GM21529 (cell line): ENCODE data around the gene LAMA2.

Experiments used
- ATAC-seq: cut with Tn5 transposase; IDR thresholded peaks from one replicate; pipeline ENCODE4 v1.9.1; 2021; ENCODE audit not compliant: unreplicated experiment

Gene LAMA2

DNA sequence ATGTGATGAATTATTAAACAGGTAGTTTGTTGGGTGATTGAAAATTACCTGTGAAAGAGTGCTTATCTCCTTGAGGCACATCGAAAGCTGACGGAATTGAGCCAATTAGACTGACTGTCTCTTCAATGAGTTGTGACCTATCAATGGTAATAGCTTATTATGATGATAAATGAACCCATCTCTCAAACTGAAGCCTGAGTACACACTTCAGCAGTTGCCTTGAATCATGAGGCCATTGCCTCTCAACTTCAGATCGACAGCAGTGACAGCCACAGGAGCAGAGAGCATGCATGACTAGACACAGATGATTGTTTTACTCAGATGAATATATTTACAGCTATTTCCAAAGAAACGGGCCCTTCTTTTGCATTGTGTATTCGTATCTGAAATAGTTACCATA lies 323.9 kb downstream of the LAMA2 start:
- ATAC-seq, result no peak

DNA sequence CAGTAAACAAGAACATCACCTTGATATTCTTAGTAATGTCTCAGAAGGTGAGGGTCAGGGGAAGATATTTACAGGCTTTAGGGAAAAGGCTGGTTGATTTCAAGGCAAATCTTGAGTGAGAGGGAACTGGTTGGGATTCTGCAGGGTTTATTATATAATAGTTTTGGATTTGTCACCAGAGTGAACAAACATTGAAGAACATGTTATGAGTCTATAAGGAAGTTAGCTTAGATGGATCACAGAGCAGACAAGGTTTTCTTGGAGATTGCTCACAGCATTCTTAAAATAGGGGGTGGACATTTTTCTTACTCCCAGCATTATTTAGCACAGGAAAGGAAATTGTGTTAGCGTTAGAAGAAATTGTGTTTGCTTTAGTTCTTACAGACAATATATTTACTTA lies 324.9 kb downstream of the LAMA2 start:
- ATAC-seq, result no peak

DNA sequence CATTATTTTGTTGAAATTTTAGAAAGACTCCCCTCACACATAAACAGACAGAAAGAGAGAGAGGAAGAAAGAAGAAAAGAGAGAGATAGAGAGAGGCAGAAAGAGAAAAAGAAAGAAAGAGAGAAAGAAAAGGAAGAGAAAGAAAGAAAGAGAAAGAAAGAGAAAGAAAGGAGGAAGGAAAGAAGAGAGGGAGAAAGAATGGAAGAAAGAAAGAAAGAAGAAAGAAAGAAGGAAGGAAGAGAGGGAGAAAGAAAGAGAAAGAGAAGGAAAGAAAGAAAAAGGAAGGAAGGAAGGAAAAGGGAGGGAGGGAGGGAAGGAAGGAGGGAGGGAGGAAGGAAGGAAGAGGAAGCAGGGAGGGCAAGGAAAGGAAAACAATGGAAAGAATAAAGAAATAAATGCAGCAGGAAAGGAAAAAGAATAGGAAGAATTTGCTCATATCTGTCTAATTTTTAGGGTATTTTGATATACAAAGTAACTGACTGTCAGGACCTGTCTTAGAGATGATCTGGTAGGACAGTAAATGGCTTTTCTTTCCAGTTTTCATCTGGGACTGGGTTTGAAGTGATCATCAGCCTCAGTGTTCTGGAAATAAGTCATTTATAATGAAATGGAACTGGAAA lies 325.6 kb downstream of the LAMA2 start:
- ATAC-seq, result no peak

DNA sequence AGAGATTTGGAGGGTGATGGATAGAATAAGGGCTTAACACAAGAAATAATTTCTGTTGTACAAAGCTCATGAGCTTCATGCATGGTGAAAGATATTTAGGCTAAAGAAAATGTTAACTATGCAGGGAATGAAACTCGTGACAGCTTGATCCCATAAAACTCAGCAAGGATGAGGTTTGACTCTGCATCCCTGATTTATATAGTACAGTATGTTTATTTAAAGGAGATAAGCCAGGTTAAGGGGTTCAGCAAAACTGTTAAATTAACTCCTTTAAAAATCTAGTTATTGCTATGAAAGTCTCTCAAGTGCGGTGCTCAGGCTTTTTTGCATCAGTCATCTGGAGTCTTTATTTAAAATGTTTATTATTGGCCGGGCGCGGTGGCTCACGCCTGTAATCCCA lies 326.4 kb downstream of the LAMA2 start:
- ATAC-seq, result no peak

DNA sequence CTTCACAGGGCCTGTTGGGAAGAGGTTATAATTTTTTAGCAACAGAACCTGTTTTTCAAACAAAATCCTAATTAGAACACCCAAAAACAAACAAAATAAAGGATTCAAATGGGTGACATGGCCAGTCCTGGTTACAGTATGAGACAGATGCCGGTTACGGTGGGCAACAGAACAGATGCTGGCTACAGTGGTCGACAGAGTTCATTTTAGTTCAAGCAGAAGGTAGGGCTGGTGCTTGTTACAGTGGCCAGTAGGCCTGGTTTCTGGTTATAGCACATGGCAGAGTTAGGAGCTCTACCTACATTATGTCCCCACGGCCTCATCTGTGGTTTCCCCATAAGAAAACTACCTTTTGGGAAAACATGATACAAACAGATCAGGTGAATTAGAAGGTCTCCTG lies 327.7 kb downstream of the LAMA2 start:
- no peak for ATAC-seq

DNA sequence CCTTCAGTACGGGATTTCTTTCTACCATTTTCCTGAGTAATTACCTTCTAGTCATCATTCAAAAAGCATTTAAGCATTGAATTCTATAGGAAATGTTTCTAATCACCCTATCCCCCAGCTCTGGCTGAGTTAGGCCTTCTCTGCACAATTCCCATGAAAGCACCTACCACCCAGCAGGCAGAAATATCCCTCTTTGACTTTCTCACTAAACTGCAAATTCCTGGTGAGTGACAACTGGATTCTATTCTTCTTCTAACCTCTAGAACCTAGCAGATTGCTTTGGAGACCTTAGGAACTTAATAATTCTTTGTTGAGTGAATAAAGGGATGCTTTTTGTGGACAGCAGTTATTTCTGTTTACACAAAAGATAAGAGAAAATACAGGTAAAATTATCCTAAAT lies 328.7 kb downstream of the LAMA2 start:
- no peak for ATAC-seq

DNA sequence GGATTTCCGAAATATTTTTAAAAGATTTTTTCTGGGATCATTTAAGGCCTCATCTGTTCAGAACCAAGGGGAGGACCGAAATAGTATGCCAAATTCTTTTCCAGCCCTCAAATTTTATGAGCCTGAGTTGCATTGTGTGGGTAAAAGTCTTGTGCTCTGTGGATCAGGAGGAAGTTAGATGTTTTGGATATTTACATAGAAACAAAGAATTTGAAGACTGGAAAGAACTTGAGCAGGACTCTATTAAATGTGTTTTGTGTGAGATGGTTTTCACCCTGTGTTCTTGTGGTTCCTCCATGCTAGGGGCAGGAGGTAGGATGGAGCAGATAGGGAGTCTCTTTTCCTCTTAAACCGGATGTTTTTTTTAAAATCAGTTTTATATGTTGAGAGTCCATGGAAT lies 329.1 kb downstream of the LAMA2 start:
- no peak for ATAC-seq

DNA sequence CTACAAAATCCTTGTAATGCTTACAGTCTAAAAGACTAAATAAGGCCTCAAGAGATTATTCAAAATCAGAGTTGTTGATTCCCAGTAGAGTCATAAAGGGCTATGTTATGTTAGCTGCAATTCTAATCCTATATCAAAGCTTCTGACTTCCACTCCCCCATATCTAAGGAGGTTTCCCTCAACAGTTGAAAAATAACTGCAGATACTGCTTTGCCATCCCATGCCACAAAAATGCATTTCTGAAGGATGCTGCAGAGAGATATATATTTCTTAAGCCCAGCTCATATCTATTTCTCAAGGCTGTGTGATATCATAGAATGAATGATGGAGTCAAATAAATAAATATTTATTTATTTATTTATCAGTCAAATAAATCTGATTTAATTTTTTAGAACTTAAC lies 332.3 kb downstream of the LAMA2 start:
- ATAC-seq, result no peak

DNA sequence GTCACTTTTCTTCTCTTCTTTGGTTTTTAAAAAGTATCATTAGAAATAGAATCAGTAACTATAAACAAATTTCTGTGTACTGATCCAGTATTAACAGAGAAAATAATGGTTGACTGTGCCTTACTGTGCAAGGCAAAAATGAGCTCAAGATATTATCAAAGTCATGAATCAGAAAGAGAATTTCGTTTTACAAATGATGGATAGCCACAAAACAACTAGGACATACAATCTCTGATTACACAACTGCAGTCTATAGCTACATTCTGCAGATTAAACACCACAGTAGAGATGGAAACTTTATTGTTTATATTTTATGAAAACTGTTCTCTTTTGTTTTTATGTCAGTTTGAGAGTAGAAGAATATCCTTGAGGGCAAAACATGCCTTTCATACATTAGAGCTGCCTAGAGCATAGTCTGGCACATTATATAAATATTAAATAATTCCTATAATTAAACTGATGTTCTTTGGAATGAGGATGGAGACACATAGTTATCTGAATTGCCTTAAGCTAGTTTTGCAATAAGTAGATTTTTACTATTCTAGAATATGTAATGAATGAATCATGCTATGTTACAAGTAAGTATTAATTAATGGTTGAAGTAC lies 333.1 kb downstream of the LAMA2 start:
- no peak for ATAC-seq

DNA sequence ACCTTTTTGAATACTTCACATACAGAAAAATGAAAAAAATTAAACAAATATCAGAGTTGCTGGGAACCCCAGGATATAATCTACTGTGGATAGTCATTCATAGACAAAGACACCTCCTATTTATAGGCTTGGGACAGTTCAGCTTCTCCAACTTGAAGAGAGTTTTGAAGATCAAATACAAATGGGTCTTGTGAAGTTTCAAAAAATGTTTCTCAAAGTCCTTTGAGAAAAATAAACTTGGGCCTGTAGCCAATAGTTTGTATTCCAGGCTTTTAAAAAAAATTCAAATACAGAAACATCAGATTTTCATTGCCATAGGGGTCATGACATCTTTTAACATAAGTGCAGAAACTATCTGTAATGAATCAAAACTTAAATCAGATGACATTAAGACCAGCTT lies 334.8 kb downstream of the LAMA2 start:
- no peak for ATAC-seq

DNA sequence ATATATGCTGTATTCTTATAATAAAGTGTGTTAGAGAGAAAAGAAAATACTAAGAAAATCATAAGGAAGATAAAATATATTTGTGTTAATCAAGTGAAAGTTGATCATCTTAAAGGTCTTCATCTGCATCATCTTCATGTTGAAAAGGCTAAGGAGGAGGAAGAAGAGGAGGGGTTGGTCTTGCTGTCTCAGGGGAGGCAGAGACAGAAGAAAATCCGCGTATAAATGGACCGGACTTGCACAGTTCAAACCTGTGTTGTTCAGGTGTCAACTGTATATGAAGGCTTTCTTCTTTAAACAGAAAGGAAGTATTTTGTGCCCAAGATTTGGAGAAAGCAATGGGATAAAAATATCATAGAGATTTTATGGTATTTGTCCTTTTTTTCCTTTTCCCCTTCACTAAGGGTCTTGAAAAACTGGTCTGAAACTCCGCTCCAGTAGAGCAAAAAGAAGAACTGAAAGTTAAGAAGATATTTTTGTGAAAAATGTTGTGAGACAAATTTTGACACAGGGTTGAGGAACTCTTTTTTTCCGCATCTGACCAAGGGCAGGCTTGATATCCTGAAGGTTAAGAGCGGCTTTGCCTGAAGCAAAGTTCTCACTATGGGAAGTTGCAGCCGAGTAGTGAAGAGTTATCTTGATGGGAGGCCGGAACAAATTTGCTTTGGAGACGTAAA lies 350.7 kb downstream of the LAMA2 start:
- peak; percentile 66 for ATAC-seq

DNA sequence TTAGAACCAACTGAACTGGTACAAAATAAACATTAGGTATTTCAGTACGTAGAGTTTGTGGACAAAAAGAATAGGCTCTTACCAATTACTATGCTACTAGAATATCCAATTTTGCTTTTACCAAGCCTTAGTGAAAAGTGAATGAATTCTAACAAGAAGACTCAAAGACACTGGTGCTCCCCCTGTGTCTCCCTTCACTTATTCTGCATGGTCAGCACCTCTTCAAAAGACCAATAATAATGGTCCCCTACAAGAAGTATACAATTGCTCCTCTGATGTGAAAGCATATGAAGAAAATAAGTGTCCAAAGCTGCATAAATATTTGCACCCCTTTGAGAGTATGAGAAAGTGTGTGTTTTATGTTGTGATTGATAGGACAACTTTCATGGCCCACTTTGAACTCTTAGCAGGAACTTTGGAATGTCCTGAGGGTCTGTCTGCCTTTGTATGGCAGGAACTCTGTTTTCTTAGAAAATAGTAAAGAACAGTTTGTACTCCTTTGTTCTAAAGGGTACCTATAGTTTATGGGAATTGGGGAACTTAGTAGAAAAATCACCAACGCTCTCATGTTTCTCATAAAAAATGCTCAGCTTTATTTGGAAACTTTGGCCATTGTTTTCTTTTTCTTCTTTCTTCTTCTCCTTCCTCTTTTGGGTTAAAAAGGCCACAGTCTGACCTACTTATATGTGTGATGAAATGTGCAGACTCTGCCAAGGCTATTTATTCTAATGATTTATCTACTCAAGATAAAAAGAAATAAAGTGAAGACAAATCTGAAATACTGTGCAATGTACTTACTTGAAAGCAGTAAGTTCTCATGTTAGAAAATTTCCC lies 352.4 kb downstream of the LAMA2 start:
- no peak for ATAC-seq

DNA sequence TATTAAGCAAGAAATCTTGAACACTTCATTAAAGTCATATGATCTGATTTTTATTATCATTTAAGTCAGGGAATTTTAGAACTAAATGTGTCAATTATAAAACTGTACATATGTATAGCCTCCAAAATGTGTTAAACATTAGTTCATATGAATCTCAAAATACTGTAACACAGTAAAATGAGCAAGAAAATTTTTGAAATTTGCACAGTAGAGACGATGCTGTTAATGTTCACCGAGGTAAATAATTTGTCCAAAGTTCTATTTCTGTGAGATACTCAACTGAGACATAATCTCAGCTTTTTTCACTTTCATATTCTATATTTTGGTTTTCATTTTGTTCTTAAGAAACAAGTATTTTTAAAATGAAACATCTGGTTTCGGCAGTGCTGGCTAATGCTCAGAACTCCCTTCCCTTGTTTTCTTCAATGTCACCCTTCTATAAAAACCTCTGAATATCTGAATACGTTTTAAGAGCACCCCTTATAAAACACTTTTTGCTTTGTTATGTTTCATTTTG lies 353.1 kb downstream of the LAMA2 start:
- ATAC-seq, result peak; percentile 67

DNA sequence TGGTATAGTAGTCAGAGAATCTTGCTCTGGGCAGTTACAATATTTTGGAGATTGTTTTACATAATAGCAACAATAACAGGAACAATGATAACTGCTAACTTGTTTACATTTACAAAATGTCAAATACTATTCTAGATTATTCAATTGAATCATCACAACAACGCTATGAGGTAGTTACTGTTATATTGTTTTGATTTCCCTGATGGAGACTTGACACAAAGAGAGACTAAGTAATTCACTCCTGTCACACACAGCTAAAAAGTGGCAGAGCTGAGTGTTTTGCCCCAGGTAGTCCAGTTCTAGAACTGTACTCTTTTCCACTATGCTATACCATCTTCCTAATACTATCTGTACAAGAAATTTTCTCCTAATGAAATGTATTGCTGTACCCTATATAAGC lies 356.1 kb downstream of the LAMA2 start:
- no peak for ATAC-seq

DNA sequence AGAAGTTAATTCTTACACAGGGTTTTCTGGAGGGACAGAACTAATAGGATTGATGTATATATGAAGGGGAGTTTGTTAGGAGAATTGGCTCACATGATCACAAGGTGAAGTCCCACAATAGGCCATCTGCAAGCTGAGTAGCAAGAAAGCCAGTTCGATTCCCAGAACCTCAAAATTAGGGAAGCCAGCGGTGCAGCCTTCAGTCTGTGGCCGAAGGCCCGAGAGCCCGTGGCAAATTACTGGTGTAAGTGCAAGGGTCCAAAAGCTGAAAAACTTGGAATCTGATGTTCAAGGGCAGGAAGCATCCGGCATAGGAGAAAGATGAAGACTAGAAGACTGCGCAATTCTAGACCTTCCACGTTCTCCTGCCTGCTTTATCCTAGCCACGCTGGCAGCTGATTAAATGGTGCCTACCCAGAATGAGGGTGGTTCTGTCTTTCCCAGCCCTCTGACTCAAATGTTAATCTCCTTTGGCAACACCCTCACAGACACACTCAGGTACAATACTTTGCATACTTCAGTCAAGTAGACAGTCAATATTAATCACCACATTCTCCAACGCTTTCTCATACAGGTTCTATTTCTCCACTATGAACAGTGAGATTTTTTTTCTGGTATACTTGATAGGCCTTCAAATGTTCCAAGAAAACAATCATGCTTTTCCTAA lies 357.0 kb downstream of the LAMA2 start:
- ATAC-seq, result no peak

DNA sequence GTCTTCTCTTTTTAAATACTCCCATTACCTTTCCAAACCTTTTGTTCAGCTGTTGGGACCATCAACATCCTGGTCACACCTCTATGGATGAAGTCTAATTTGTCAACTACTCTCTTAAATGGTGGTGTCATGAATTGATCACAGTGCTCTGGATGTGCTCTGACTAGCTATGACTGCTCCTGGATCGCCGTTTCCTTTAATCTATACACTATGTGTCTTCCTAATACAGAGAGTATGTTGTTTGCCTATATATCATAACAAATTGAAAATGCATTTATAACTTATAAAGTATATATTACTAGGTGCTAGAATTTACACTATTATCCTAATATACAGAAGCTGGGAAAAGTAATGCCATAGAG lies 357.5 kb downstream of the LAMA2 start:
- ATAC-seq, result no peak

DNA sequence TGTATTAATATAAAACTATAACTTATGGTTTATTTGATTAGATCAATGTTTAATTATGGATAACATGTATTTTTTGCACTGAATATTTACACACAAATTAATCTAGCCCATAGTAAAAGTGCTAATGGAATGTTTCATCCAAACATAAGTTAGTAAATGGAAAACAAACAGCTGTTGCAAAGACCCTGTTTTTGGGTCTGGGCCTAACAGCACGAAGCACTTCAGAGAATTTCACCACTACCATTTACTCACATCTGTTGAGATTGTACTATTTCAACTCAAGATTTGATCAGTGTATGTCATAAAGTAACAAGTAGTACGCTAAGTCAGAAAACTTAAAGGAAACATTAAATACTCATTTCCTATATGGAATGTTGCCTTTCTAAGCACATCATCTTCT lies 359.6 kb downstream of the LAMA2 start:
- ATAC-seq, result no peak

DNA sequence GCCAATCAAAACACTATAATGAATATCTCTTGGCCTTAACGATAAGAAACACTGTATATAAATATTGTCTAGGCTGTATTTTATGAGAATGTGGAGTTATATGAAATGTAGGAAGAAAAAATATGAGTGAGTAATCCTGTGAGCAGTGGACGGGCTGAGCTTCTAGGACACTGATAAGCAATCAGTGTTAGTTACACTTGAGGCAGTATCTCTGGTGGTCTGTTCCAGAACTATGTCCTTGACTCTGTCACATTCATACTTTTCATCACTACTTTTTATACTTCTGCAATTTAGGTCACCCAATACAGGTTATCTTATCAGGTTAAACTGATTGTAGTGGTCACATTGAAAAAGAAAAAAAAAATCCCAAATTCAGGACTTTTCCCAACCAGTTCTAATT lies 360.4 kb downstream of the LAMA2 start:
- ATAC-seq, result no peak

DNA sequence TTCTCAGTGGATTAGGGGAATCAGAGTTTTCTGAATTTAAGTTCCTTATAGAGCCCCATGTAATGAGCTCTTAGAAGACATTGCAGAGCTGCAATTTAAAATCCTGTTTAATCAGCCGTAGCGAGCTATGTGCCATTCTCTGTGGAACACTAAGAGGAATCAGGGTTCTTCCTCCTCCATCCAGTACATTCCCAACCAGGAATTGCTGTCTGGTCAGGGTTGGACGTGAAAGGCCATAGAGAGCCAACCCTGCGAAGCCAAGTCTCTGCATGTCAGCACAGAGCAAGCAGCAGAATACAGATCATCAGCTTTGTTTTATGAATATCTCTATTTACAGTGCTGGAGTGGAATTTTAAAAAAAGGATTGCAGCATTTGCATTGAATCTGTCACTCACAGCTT lies 366.0 kb downstream of the LAMA2 start:
- ATAC-seq, result no peak

DNA sequence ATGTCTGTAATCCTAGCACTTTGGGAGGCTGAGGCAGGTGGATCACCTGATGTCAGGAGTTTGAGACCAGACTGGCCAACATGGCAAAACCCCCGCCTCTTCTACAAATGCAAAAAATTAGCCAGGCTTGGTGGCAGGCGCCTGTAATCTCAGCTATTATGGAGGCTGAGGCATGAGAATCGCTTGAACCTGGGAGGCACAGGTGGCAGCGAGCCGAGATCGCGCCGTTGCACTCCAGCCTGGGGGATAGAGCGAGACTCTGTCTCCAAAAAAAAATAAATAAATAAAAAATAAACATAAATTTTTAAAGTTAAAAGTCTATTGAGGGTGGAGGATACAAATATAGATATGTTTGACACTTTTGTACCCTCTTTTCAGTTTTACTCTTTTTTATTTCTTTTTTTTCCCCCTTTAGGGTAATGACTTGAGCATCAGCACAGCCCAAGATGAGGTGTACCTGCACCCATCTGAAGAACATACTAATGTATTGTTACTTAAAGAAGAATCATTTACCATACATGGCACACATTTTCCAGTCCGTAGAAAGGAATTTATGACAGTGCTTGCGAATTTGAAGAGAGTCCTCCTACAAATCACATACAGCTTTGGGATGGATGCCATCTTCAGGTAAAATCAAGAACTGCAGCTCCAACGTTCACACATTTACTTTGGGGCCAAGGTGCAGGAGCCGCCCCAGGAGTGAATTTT lies 368.9 kb downstream of the LAMA2 start:
- peak; percentile 98 for ATAC-seq
